GM21381 (cell line): ENCODE results near the gene SPEG.
"Not testable (repeated sequence)": the region's sequence is repeated elsewhere in the genome, so short reads cannot be mapped to it uniquely, and the experiment has no call there.

Experiments
- ATAC-seq: cut with Tn5 transposase; IDR thresholded peaks from one replicate; pipeline ENCODE4 v1.9.1; 2021; ENCODE audit warnings: mild to moderate bottlenecking, moderate library complexity; ENCODE audit not compliant: unreplicated experiment

SPEG gene

DNA sequence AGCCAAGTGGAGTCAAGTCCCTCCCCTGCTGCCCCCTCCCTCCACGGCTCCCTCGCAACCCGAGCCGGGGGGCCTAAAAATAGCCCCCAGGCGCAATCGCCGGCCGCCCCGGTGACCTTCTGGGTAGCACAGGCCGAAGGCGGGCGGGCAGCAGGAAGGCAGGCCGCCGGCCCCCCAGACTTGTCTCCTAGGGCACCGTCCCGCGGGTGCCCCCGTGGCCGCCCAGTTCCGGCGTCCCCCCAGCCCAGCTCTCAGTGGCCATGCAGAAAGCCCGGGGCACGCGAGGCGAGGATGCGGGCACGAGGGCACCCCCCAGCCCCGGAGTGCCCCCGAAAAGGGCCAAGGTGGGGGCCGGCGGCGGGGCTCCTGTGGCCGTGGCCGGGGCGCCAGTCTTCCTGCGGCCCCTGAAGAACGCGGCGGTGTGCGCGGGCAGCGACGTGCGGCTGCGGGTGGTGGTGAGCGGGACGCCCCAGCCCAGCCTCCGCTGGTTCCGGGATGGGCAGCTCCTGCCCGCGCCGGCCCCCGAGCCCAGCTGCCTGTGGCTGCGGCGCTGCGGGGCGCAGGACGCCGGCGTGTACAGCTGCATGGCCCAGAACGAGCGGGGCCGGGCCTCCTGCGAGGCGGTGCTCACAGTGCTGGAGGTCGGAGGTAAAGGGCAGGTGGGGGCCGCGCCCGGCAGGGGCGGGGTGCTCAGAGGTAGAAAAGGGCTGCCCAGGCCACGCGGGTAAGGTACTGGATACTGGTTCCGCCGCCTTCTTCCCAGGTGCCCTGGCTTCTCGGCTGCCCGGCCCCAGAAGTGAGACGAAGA, at the start of gene SPEG:
SPEG (plus strand) TSS at position 126 of the 808 bp plus-strand sequence; CDS start at position 261, 135 bp downstream.
- no peak for ATAC-seq

- ATAC-seq = no peak
These were observed 49.8 kb upstream of the SPEG start for GRCh38 chr2:219384859-219385258.

DNA sequence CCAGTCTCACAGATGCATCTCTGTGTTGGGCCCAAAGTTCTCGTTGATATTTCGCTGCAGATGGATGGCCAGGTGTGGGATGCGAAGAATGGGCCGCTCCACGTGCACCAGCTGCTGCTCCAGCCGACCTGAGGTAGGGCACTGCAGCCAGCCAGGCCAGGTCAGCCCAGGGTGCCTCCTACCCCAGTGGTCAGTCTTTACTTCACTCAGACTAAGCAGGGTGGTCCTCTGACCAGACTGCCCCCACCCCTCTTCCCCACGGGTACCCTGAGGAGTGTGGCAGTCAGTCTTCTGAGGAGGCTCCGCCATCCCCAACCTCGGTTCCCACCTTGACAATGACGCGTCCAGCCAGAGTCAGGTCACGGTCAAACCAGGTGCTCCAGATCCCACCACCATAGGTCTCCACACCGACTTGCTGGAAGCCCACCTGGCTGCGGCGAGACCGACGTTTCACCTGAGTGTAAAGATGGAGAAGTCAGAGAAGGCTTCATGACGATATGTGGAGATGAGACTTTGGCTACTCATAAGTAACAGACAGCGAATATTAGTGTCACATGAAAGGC, 48.6 kb upstream of the SPEG start:
- ATAC-seq = no peak

GRCh38 chr2:219386532-219387280, 47.9 kb upstream of the SPEG start:
- no peak for ATAC-seq

GRCh38 chr2:219387306-219388120, 47.1 kb upstream of the SPEG start, which contains the start of gene DNPEP:
Gene DNPEP (minus strand): TSS chr2:219387912. CDS start chr2:219387794, 118 bp downstream.
- ATAC-seq = peak; percentile 59

GRCh38 chr2:219388121-219388906, 46.3 kb upstream of the SPEG start:
- ATAC-seq = peak; percentile 82

DNA sequence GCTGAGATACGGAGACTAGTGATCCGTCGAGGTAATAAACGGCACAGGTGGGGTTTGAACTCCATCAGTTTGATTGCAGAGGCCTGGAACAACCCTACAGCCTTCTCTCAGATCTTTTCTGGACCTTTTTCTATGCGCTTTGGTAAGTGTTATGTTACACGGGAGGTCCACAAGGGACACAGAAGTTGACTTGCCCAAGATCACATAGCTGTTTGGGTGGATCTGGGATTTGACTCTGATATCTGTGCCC, 45.8 kb upstream of the SPEG start:
- ATAC-seq = no peak

- ATAC-seq = no peak
These were observed 41.9 kb upstream of the SPEG start for GRCh38 chr2:219392754-219393153.

- ATAC-seq = not testable (repeated sequence)
These were observed 39.6 kb upstream of the SPEG start for GRCh38 chr2:219395056-219395455.

GRCh38 chr2:219395609-219396008, 39.0 kb upstream of the SPEG start:
- ATAC-seq = no peak

- ATAC-seq = no peak
These were observed 37.7 kb upstream of the SPEG start for GRCh38 chr2:219396863-219397457.

GRCh38 chr2:219398721-219399363, 35.8 kb upstream of the SPEG start:
- no peak for ATAC-seq

DNA sequence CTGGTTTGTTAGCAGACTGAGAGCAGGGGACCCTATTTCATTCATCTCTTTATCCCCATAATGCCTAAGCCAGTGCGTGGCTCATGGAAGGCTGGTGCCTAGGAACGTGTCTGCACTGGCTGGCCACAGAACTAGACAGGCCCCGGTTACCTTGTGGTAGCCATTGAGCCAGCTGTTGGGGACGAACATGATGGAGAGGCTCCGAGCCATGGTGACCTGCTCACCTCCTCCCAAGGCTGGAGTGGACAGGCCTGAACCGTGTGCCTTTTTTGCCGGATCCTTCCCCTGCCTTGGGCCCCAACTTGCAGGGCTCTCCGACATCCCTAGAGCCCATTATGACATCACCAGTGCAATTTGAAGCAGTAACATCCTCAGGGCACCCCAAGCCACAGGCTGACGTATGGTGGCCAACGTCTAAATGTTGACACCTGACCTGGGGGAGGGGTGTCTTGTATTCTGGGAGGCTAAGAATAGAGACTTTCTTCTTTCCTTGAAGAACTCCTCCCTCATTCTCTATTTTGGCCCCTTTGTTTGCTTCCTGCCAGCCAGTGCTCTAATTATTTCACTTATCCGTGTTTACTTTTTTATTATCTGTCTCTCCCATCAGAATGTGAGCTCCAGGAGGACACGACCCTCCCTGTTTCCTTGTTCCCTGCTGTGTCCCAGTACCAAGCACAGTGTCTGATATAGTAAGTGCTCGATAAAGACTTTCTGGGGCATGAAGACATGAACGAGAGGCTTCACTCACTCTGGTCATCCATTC, 34.7 kb upstream of the SPEG start:
- ATAC-seq = no peak

DNA sequence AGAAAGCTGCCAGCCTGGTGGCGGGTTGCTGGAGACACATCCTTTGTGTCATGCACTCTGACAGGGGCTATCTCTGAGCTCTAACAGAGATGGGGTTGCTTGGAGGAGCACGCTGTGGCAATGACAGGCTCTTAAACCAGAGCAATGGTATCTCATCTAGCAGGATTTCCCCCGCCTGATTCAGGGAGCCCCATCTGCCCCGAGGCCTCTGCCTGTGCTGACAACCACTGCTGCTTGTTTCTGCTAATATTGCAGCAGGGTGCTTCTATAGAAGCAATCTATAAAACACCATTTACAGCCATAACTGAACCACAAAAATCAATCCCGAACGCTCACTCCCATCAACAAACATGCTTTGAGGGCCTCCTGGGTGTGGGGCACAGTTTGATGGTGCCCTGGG, 34.1 kb upstream of the SPEG start:
- no peak for ATAC-seq

DNA sequence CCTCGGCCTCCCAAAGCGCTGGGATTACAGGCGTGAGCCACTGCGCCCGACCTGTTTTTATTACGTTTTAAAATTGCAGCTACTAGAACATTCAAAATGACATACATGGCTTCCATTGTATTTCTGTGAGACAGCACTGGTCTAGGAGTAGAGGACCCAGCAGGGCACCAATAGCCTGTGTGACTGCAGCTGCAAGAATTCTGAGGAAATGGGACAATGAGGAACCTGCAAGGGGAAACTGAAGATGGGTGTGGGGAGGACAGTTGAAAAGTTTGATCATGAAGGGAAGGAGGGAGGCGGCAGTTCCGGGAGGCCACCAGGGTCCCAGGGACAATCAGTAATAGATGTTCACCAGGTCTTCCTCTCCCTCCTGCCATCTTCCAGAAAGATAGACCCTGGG, 33.0 kb upstream of the SPEG start:
- ATAC-seq = no peak

DNA sequence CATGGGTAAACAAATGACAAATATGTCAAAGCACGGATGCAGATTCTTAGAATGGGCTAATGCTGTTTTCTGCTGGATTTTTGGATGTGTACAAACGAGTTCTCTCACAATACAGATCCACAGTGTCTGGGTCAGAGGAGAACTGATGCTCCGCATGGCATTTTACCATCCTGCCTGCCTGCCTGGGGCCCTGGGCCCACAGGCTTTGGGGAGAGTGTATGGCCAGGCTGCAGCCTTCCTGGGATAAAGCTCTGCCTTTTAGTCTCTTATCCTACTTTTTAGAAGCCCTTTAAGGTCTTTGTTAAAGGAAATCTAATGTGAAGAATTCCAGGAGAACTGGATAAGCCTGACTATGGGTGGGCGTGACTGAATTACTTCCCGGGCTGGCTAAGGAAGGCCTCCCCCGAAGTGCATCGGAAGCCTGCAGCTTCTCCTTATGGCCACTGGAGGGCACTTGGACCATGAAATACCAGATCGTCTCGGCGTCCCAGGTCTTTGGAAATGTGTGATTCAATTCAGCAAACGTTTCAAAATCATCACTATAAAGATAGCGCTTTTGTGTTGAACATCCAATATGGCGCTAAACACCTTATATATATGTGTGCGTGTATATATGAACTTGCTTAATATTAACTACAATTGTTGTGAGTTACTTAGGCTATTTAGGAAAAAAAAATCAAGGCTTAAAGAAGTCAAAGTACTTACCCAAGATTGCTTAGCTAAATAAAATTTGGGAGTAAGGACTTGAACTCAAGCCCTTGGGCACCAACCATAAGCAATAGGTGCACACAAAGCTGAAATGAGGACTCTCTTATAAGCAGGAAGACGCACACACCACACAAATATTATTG, 31.8 kb upstream of the SPEG start:
- peak; percentile 89 for ATAC-seq

DNA sequence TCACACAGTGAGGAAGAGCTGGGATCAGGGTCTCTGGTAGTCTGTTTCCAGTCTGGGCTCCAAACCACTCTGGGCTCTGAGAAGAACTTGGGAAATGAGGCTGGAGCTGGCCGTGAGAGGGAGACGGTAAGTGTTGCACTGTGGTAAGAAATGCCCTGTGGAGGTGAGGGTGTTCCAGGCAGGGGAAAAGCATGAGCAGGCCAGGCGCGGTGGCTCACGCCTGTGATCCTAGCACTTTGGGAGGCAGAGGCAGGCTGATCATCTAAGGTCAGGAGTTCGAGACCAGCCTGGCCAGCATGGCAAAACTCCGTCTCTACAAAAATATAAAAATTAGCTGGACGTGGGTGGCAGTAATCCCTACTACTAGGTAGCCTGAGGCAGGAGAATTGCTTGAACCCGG, 30.8 kb upstream of the SPEG start:
- no peak for ATAC-seq
